GM23338 (cell line): ENCODE data around the gene AFF2. TPM values are rescaled to one million over a fixed set of nuclear protein-coding genes. Genes with fewer than 3 reads are reported as not detected.

Experiments
- ATAC-seq: fragments of 200-7000 bp; cut with Tn5 transposase; 3 replicates; pipeline ENCODE4 v1.9.1; 2020
- DNase-seq: peaks from one replicate; pipeline ENCODE4 v3.0.0-alpha.2; 2015; ENCODE audit warnings: low spot score
- H2AFZ ChIP-seq: fragments of 200-600 bp; sonication (generic); 2 replicates; pipeline ENCODE4 v1.8.0; 2016; ENCODE audit warnings: antibody characterized with exemption, mild to moderate bottlenecking, moderate library complexity
- H3F3A ChIP-seq: fragments of 200-600 bp; sonication (generic); replicated peaks from 2 replicates; pipeline ENCODE4 v1.8.0; 2017; ENCODE audit warnings: antibody characterized with exemption, mixed run types, low read depth
- H3K27ac ChIP-seq: fragments of 200-600 bp; sonication (generic); 2 replicates; pipeline ENCODE4 v1.6.1; 2016; ENCODE audit warnings: low read depth
- H3K27me3 ChIP-seq: fragments of 200-600 bp; sonication (generic); 2 replicates; pipeline ENCODE4 v1.8.0; 2016; ENCODE audit warnings: mild to moderate bottlenecking, mixed run types, moderate library complexity; ENCODE audit not compliant: insufficient read depth
- H3K36me3 ChIP-seq: fragments of 200-600 bp; sonication (generic); 2 replicates; pipeline ENCODE4 v1.8.0; 2016; ENCODE audit warnings: mild to moderate bottlenecking; ENCODE audit not compliant: insufficient read depth
- H3K4me1 ChIP-seq: fragments of 200-600 bp; sonication (generic); 2 replicates; pipeline ENCODE4 v1.8.0; 2016; ENCODE audit warnings: mild to moderate bottlenecking, moderate library complexity; ENCODE audit not compliant: insufficient read depth
- H3K4me2 ChIP-seq: fragments of 200-600 bp; sonication (generic); 2 replicates; pipeline ENCODE4 v1.7.1; 2017; ENCODE audit warnings: mixed run types
- H3K4me3 ChIP-seq: fragments of 200-600 bp; sonication (generic); 2 replicates; pipeline ENCODE4 v1.6.1; 2016; ENCODE audit warnings: mixed run types
- H3K79me2 ChIP-seq: fragments of 200-600 bp; sonication (generic); replicated peaks from 2 replicates; pipeline ENCODE4 v1.8.0; 2017; ENCODE audit warnings: mild to moderate bottlenecking; ENCODE audit not compliant: insufficient read depth
- H3K9me2 ChIP-seq: fragments of 200-600 bp; sonication (generic); 2 replicates; pipeline ENCODE4 v1.8.0; 2017; ENCODE audit not compliant: insufficient read depth
- H4K20me1 ChIP-seq: fragments of 200-600 bp; sonication (generic); replicated peaks from 2 replicates; pipeline ENCODE4 v1.8.0; 2017; ENCODE audit warnings: mild to moderate bottlenecking; ENCODE audit not compliant: insufficient read depth
- H3K27ac Mint-ChIP-seq: 2 replicates; pipeline ENCODE4 v1.8.0; 2020; ENCODE audit warnings: inconsistent platforms, mild to moderate bottlenecking, moderate library complexity, mixed read lengths
- H3K27me3 Mint-ChIP-seq: 3 replicates; pipeline ENCODE4 v1.8.0; 2022; ENCODE audit warnings: low read depth, mild to moderate bottlenecking, moderate library complexity, mixed read lengths, inconsistent platforms; ENCODE audit not compliant: insufficient read depth, poor library complexity
- H3K36me3 Mint-ChIP-seq: 3 replicates; pipeline ENCODE4 v1.8.0; 2021; ENCODE audit warnings: low read depth, mild to moderate bottlenecking, inconsistent platforms, moderate library complexity, mixed read lengths
- H3K4me1 Mint-ChIP-seq: 3 replicates; pipeline ENCODE4 v1.8.0; 2020; ENCODE audit warnings: mild to moderate bottlenecking, inconsistent platforms, mixed read lengths
- H3K4me3 Mint-ChIP-seq: 3 replicates; pipeline ENCODE4 v1.8.0; 2021; ENCODE audit warnings: moderate library complexity, mild to moderate bottlenecking, inconsistent platforms, mixed read lengths
- H3K9me3 Mint-ChIP-seq: 3 replicates; pipeline ENCODE4 v1.8.0; 2020; ENCODE audit warnings: moderate library complexity, mild to moderate bottlenecking, inconsistent platforms, mixed read lengths
- EZH2 ChIP-seq: fragments of 200-600 bp; sonication (generic); IDR thresholded peaks from one replicate; pipeline ENCODE4 v1.8.0; 2017; ENCODE audit warnings: antibody characterized with exemption, mild to moderate bottlenecking, low read depth; ENCODE audit not compliant: unreplicated experiment
- EZH2phosphoT487 ChIP-seq: fragments of 200-600 bp; sonication (generic); IDR thresholded peaks from one replicate; pipeline ENCODE4 v1.8.1; 2018; ENCODE audit warnings: antibody characterized with exemption; ENCODE audit not compliant: unreplicated experiment
- NANOG ChIP-seq: IDR thresholded peaks from 2 replicates; pipeline ENCODE4 v1.6.1; 2016; ENCODE audit warnings: antibody characterized with exemption, borderline replicate concordance
- POLR2AphosphoS5 ChIP-seq: IDR thresholded peaks from 2 replicates; pipeline ENCODE4 v1.6.1; 2016; ENCODE audit warnings: antibody characterized with exemption, low read depth
- STAT1 ChIP-seq: IDR thresholded peaks from one replicate; pipeline ENCODE4 v1.6.1; 2016; ENCODE audit warnings: antibody characterized with exemption; ENCODE audit not compliant: unreplicated experiment
- ZNF114 ChIP-seq: fragments of 250-450 bp; sonication (Bioruptor Pico); IDR thresholded peaks from 2 replicates; pipeline ENCODE4 v1.5.0; 2020; ENCODE audit warnings: mild to moderate bottlenecking, moderate library complexity
- ZNF331 ChIP-seq: fragments of 250-450 bp; sonication (Bioruptor Pico); IDR thresholded peaks from 2 replicates; pipeline ENCODE4 v1.5.0; 2020; ENCODE audit warnings: low read depth, mild to moderate bottlenecking, moderate library complexity
- polyA plus RNA-seq: library from polyadenylated mRNA; unstranded; fragments of >200 nt; fragmentation: Nextera tagmentation; extraction: Ambion mirVana; gene quantifications from 2 replicates; pipeline ENCODE4 v1.2.1, GENCODE V29; 2016
- total RNA-seq: library from RNA; depleted of rRNA; stranded (reverse); fragments of >200 nt; shearing (Covaris generic); gene quantifications from 2 replicates; pipeline ENCODE4 v1.2.3, GENCODE V29; 2014
- TF ChIP-seq, protein P1 (sequence below): IDR thresholded peaks from 2 replicates; pipeline ENCODE4 v1.6.1; 2016; ENCODE audit warnings: antibody characterized with exemption
- TF ChIP-seq, protein P2 (sequence below), 2 experiments: fragments of 200-600 bp in 1 of 2; sonication (generic) in 1 of 2; conservative IDR thresholded peaks; 2 replicates each; pipeline versions ENCODE4 v1.5.1 to v1.6.1; 2016 to 2017; ENCODE audit warnings: antibody characterized with exemption in 2 of 2, low read depth in 2 of 2, mild to moderate bottlenecking in 2 of 2, moderate library complexity in 1 of 2
- TF ChIP-seq, protein P3 (sequence below): fragments of 250-450 bp; sonication (Bioruptor Pico); IDR thresholded peaks from 2 replicates; pipeline ENCODE4 v1.5.0; 2020; ENCODE audit warnings: mild to moderate bottlenecking, moderate library complexity

The AFF2 gene
- total and polyA plus RNA-seq, 2 experiments from 2014 or later = 1.6 to 5.8 TPM

DNA sequence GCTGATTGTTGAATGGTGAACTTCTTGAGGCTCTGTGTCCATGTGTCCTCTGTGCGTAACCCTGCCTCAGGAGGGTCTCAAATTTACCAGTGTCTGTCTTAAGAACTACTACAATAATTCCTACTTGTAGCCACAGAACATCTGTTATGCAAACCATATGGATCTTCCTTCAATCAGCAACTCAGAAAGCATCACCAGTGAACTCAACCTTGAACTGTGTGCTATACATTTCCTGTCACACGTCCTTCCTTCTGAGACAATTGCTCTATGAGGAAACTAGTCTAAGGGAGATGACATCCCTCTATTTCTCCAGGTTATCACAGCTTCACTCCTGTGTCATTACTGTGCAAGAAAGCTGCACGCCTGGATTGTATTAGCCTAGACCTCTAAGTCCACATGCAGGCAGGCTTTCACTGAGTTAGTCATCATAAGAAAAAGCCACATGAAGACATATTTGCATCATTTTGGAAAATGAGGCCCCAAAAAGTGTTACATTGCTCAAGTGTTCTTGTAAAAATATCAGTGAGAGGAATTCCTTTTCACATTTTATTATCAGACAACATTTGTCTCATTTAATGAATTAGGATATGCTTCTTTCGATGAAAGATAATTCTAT, 157.8 kb downstream of the AFF2 start:
- H3K27me3 ChIP-seq = no peaks in the 10 kb centered on the region
- no peaks in the 10 kb centered on the region for H3K4me1 ChIP-seq
- H3K79me2 ChIP-seq = no peaks in the 10 kb centered on the region
- H3K36me3 Mint-ChIP-seq = peaks cover 5% of the 10 kb centered on the region; the same call in 2 of the 3 replicates
- no peaks in the 10 kb centered on the region for H3K9me2 ChIP-seq
- H2AFZ ChIP-seq = no peak overlapping the region
- H3K27ac Mint-ChIP-seq = no peak overlapping the region
- H3K4me1 Mint-ChIP-seq = no peaks in the 10 kb centered on the region
- DNase-seq (no peak), ATAC-seq (no peak)
- H3K9me3 Mint-ChIP-seq = no peaks in the 10 kb centered on the region
- H3K4me2 ChIP-seq = no peak overlapping the region
- no peak overlapping the region for H3K4me3 ChIP-seq
- H4K20me1 ChIP-seq = no peaks in the 10 kb centered on the region
- no peaks in the 10 kb centered on the region for H3K27me3 Mint-ChIP-seq
- no peaks in the 10 kb centered on the region for H3K36me3 ChIP-seq
- no peak overlapping the region for H3K4me3 Mint-ChIP-seq
- no peaks in the 10 kb centered on the region for H3F3A ChIP-seq
- no peak for TF ChIP-seq EZH2phosphoT487
- no peak overlapping the region for H3K27ac ChIP-seq

DNA sequence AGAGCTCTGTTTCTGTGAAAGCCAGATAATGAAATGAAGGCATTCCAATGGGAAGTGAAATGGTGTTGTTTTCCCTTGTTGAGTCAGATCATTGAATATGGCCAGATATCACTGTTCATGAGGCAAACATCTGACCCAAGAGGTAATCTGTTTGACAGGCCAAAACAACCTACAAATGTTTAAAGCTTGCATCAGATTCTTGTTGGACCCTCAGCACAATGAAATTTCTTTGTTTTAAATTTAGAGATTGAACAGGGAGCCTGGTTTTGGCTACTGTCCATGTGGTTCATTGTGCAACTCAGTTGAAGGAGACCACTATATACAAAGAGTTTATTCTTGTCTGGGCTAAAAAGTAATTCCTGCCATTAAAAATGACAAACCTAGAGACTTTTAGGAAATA, 159.1 kb downstream of the AFF2 start:
- H3K4me2 ChIP-seq = no peak overlapping the region
- DNase-seq = no peak
- Mint-ChIP-seq H3K4me3 (no peak overlapping the region), H3K27me3 (no peaks in the 10 kb centered on the region), H3K4me1 (no peaks in the 10 kb centered on the region), H3K9me3 (no peaks in the 10 kb centered on the region), H3K36me3 (peaks cover 1% of the 10 kb centered on the region), H3K27ac (no peak overlapping the region)
- H3K9me2 ChIP-seq = no peaks in the 10 kb centered on the region
- H3K27me3 ChIP-seq = no peaks in the 10 kb centered on the region
- no peak overlapping the region for H3K4me3 ChIP-seq
- no peaks in the 10 kb centered on the region for H3K79me2 ChIP-seq
- no peak overlapping the region for H2AFZ ChIP-seq
- no peaks in the 10 kb centered on the region for H4K20me1 ChIP-seq
- no peak for ATAC-seq
- H3K36me3 ChIP-seq = no peaks in the 10 kb centered on the region
- H3K27ac ChIP-seq = no peak overlapping the region
- H3F3A ChIP-seq = no peaks in the 10 kb centered on the region
- H3K4me1 ChIP-seq = no peaks in the 10 kb centered on the region
- no peak for TF ChIP-seq STAT1
- no peak for TF ChIP-seq ZNF114
- no peak for TF ChIP-seq POLR2AphosphoS5
- TF ChIP-seq EZH2 = no peak
- TF ChIP-seq, protein P1, sequence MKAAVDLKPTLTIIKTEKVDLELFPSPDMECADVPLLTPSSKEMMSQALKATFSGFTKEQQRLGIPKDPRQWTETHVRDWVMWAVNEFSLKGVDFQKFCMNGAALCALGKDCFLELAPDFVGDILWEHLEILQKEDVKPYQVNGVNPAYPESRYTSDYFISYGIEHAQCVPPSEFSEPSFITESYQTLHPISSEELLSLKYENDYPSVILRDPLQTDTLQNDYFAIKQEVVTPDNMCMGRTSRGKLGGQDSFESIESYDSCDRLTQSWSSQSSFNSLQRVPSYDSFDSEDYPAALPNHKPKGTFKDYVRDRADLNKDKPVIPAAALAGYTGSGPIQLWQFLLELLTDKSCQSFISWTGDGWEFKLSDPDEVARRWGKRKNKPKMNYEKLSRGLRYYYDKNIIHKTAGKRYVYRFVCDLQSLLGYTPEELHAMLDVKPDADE = no peak
- TF ChIP-seq NANOG = no peak
- TF ChIP-seq, protein P2, sequence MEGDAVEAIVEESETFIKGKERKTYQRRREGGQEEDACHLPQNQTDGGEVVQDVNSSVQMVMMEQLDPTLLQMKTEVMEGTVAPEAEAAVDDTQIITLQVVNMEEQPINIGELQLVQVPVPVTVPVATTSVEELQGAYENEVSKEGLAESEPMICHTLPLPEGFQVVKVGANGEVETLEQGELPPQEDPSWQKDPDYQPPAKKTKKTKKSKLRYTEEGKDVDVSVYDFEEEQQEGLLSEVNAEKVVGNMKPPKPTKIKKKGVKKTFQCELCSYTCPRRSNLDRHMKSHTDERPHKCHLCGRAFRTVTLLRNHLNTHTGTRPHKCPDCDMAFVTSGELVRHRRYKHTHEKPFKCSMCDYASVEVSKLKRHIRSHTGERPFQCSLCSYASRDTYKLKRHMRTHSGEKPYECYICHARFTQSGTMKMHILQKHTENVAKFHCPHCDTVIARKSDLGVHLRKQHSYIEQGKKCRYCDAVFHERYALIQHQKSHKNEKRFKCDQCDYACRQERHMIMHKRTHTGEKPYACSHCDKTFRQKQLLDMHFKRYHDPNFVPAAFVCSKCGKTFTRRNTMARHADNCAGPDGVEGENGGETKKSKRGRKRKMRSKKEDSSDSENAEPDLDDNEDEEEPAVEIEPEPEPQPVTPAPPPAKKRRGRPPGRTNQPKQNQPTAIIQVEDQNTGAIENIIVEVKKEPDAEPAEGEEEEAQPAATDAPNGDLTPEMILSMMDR (conservative IDR thresholded peaks at IDR 0.05; ENCODE audit: low read depth in 2 of 2) = no peak
- no peak for TF ChIP-seq ZNF331 (CRISPR knock-in tag)
- TF ChIP-seq, protein P3, sequence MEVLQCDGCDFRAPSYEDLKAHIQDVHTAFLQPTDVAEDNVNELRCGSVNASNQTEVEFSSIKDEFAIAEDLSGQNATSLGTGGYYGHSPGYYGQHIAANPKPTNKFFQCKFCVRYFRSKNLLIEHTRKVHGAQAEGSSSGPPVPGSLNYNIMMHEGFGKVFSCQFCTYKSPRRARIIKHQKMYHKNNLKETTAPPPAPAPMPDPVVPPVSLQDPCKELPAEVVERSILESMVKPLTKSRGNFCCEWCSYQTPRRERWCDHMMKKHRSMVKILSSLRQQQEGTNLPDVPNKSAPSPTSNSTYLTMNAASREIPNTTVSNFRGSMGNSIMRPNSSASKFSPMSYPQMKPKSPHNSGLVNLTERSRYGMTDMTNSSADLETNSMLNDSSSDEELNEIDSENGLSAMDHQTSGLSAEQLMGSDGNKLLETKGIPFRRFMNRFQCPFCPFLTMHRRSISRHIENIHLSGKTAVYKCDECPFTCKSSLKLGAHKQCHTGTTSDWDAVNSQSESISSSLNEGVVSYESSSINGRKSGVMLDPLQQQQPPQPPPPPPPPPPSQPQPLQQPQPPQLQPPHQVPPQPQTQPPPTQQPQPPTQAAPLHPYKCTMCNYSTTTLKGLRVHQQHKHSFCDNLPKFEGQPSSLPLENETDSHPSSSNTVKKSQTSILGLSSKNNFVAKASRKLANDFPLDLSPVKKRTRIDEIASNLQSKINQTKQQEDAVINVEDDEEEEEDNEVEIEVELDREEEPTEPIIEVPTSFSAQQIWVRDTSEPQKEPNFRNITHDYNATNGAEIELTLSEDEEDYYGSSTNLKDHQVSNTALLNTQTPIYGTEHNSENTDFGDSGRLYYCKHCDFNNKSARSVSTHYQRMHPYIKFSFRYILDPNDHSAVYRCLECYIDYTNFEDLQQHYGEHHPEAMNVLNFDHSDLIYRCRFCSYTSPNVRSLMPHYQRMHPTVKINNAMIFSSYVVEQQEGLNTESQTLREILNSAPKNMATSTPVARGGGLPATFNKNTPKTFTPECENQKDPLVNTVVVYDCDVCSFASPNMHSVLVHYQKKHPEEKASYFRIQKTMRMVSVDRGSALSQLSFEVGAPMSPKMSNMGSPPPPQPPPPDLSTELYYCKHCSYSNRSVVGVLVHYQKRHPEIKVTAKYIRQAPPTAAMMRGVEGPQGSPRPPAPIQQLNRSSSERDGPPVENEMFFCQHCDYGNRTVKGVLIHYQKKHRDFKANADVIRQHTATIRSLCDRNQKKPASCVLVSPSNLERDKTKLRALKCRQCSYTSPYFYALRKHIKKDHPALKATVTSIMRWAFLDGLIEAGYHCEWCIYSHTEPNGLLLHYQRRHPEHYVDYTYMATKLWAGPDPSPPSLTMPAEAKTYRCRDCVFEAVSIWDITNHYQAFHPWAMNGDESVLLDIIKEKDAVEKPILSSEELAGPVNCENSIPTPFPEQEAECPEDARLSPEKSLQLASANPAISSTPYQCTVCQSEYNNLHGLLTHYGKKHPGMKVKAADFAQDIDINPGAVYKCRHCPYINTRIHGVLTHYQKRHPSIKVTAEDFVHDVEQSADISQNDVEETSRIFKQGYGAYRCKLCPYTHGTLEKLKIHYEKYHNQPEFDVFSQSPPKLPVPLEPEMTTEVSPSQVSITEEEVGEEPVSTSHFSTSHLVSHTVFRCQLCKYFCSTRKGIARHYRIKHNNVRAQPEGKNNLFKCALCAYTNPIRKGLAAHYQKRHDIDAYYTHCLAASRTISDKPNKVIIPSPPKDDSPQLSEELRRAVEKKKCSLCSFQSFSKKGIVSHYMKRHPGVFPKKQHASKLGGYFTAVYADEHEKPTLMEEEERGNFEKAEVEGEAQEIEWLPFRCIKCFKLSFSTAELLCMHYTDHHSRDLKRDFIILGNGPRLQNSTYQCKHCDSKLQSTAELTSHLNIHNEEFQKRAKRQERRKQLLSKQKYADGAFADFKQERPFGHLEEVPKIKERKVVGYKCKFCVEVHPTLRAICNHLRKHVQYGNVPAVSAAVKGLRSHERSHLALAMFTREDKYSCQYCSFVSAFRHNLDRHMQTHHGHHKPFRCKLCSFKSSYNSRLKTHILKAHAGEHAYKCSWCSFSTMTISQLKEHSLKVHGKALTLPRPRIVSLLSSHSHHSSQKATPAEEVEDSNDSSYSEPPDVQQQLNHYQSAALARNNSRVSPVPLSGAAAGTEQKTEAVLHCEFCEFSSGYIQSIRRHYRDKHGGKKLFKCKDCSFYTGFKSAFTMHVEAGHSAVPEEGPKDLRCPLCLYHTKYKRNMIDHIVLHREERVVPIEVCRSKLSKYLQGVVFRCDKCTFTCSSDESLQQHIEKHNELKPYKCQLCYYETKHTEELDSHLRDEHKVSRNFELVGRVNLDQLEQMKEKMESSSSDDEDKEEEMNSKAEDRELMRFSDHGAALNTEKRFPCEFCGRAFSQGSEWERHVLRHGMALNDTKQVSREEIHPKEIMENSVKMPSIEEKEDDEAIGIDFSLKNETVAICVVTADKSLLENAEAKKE (CRISPR knock-in tag) = no peak
- TF ChIP-seq EZH2phosphoT487 = no peak
